LNCaP clone FGC (cell line): ENCODE data around the gene NUP85.
A peak's percentile ranks its signal among the peaks of the same experiment; 100 is the strongest.
"Not testable (repeated sequence)": the region's sequence is repeated elsewhere in the genome, so short reads cannot be mapped to it uniquely, and the experiment has no call there.

Experiments
- DNase-seq: peaks from one replicate; pipeline ENCODE4 v3.0.0-alpha.2; 2011; ENCODE audit warnings: low read depth
- H3K4me3 ChIP-seq: 2 replicates; pipeline ENCODE4 v1.5.1; 2011; ENCODE audit warnings: mild to moderate bottlenecking, low read depth, low read length, control low read depth
- TF ChIP-seq, protein P1 (sequence below): IDR thresholded peaks from 2 replicates; pipeline ENCODE4 v1.5.1; 2012; ENCODE audit warnings: mild to moderate bottlenecking; ENCODE audit not compliant: control insufficient read depth, insufficient read depth; ENCODE audit errors: extremely low read depth

The NUP85 gene

DNA sequence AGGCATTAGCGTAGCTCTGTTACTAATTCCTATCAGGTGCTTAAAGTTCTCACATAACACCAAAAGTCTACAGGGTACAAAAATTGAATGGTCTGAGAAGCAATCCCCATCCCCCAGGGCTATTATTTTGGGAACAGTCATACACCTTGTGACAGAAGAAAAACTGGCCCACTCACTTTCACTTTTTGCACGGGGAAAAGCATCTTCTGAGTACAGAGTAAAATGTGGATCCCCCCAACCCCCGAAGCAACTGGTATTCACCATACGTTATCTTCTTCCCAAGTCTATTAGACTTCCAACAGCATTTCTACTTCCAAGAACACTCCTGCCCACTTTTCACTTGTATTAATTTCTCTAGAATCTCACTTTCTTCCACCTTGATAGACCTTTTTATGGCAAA is 44.1 kb downstream of the NUP85 start:
- no peak for DNase-seq
- H3K4me3 ChIP-seq = no peak overlapping the region
- TF ChIP-seq, protein P1, sequence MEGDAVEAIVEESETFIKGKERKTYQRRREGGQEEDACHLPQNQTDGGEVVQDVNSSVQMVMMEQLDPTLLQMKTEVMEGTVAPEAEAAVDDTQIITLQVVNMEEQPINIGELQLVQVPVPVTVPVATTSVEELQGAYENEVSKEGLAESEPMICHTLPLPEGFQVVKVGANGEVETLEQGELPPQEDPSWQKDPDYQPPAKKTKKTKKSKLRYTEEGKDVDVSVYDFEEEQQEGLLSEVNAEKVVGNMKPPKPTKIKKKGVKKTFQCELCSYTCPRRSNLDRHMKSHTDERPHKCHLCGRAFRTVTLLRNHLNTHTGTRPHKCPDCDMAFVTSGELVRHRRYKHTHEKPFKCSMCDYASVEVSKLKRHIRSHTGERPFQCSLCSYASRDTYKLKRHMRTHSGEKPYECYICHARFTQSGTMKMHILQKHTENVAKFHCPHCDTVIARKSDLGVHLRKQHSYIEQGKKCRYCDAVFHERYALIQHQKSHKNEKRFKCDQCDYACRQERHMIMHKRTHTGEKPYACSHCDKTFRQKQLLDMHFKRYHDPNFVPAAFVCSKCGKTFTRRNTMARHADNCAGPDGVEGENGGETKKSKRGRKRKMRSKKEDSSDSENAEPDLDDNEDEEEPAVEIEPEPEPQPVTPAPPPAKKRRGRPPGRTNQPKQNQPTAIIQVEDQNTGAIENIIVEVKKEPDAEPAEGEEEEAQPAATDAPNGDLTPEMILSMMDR = no peak

DNA sequence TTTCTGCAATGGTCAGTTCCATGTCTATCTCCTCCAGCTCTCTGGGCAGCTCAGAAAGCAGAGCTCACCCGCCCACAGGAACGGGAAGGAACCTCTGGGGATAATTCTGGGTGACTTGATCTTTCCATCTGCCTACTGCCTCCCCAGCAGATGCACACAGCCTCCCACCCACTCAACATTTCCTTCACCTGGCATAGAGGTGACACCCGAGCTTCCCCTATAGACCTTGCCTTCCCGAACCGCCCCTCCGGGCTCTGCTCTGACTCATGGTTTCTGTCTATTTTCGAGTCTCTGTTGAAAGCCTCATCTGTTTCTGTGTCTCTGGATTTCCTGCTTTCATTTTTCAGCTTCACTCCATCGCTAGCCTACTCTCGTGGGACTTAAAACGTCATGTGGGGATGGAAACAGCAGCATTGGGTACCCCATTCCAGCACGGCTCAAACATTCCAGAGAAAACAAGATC is 44.6 kb downstream of the NUP85 start:
- H3K4me3 ChIP-seq = no peak overlapping the region
- TF ChIP-seq, protein P1 = no peak
- DNase-seq = no peak

DNA sequence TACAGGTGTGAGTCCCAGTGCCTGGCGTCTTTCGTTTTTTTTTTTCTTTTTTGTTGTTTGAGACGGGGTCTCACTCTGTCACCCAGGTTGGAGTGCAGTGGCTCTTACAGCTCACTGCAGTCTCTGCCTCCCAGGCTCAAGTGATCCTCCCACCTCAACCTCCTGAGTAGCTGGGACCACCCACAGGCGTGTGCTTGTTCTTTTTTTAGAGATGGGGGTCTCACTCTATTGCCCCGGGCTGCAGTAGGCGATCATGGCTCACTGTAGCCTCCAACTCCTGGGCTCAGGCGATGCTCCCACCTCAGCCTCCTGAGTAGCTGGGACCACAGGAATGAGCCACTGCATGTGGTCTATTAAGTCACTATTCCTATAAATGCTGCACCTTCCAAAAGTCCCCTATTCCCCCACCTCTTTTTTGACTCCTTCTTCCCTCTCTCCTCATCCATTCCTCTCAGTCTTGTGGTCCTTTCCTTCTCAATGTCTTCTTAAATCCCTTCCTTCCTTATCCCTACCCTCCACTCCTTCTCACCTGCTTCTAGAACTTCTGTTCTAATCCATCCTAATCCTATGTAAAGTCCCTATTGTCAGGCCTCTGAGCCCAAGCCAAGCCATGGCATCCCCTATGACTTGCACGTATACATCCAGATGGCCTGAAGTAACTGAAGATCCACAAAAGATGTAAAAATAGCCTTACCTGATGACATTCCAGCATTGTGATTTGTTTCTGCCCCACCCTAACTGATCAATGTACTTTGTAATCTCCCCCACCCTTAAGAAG is 46.7 kb downstream of the NUP85 start:
- H3K4me3 ChIP-seq = no peak overlapping the region
- no peak for DNase-seq
- TF ChIP-seq, protein P1 = no peak

DNA sequence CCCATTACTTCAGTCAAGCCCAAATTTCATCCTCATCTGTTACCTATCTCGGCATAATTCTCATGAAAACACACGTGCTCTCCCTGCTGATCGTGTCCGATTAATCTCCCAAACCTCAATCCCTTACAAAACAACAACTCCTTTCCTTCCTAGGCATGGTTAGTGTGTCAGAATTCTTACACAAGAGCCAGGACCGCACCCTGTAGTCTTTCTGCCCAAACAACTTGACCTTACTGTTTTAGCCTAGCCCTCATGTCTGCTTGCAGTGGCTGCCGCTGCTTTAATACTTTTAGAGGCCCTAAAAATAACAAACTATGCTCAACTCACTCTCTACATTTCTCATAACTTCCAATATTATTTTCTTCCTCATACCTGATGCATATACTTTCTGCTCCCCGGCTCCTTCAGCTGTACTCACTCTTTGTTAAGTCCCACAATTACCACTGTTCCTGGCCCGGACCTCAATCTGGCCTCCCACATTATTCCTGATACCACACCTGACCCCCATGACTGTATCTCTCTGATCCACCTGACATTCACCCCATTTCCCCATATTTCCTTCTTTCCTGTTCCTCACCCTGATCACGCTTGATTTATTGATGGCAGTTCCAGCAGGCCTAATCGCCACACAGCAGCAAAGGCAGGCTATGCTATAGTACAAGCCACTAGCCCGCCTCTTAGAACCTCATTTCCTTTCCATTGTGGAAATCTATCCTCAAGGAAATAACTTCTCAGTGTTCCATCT is 50.6 kb downstream of the NUP85 start:
- DNase-seq, H3K4me3 ChIP-seq: not testable (repeated sequence)

DNA sequence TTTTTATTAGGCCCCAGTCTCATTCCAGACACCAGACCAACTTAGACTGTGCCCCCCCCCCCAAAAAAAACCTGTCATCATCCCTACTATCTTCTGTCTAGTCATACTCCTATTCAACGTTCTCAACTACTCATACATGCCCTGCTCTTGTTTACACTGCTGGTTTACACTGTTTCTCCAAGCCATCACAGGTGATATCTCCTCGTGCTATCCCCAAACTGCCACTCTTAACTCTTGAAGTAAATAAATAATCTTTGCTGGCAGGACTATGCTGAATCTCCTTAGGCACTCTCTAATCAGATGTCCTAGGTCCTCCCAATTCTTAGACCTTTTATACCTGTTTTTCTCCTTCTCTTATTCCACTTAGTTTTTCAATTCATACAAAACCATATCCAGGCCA is 51.7 kb downstream of the NUP85 start:
- not testable (repeated sequence) for H3K4me3 ChIP-seq, DNase-seq

DNA sequence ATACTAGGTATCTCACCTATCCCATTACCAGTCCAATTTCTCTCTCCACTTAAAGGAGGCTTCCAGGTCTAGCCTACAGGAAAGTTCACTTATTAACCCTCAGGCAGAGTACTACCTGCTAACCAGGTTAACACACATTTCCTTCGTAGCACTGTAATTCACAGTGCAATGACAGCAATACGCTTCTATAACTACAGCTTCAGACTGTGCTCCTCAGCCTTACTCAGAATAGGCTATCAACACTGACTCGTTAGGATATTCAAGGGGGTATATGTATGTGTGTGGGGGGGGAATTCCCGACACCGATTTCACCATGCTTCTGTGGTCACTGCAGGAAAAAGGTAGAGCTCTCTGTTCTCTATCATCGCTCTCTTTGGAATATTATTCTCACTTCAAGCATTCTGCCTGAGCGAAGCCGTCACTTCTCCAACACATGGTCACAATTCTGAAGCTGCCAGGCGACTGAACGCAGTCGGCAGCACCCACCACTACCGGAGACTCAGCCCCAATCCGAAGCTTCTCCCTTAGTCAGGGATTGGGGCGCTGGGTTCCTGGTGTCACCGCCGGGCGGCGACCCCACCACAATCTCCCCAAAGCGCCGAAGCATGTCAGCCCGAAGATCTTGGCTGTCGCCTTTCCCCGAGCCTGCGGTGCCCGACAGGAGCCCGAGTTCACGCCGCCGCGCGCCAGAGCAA is 55.3 kb downstream of the NUP85 start:
- peak overlapping the region; percentile 90 for H3K4me3 ChIP-seq
- no peak for DNase-seq
- TF ChIP-seq, protein P1 = no peak; the same call in 1 of the 2 replicates

DNA sequence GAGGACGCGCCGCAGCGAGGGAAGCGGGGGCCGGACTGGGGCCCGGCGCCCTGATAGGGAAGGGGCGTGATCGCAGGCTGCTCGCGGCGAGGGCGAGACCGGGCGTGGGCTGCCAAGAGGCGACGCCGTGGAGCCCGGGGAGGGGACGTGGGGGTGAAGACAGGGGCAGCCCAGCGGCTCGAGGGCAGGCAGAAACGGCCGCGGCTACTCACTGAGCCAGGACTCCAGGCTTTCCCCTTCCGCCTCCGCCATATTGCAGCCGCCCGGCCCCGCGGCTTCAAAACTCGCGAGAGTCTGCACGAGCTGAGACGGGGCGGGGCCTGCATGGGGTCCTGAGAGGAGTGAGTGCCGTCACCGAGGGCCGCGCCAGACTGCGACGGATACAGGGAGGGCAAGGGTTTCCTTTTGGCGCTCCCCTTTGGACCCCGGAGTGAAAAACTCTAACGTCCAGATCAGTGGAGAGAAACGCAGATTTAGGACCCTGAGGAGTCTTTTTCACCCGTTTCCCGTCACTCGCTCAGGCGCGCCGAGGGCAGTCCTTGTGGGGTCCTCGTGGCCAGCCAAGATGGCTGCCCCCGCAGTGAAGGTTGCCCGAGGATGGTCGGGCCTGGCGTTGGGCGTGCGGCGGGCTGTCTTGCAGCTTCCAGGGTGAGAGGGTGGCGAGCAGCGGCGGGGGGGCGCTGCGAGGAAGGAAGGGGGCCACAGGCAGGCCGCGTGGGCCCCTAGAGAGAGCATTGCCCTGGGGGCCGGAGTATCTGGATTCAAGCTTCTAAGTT is 56.0 kb downstream of the NUP85 start, which contains the start of the genes GGA3 and MRPS7:
Gene GGA3, minus strand, starts transcription at position 271 of the 776 bp plus-strand sequence. Its CDS starts 19 bp downstream, at position 252.
Gene MRPS7, plus strand, starts transcription at position 544 of the 776 bp plus-strand sequence. Its CDS starts 22 bp downstream, at position 566.
- peak; percentile 74 for DNase-seq
- H3K4me3 ChIP-seq = peak within 1 kb of the TSS; percentile 90
- TF ChIP-seq, protein P1 = no peak
